Renal cortex interstitium (tissue), 11 donors: ENCODE data around the gene FSIP2. TPM values are rescaled to one million over a fixed set of nuclear protein-coding genes. Genes with fewer than 3 reads are reported as not detected.
"Not testable (repeated sequence)": the region's sequence is repeated elsewhere in the genome, so short reads cannot be mapped to it uniquely, and the experiment has no call there.

ENCODE experiments used
- DNase-seq, 11 donors: peaks; one replicate each; pipeline ENCODE4 v3.0.0-alpha.2; 2013; ENCODE audit warnings: low read depth in 9 of 11, low spot score in 4 of 11; ENCODE audit errors: extremely low read depth in 1 of 11
- polyA plus RNA-seq, 3 donors: library from polyadenylated mRNA; unstranded; fragments of 120-200 nt; gene quantifications; one replicate each; pipeline ENCODE4 v1.2.1, GENCODE V29; 2013; ENCODE audit not compliant: insufficient read length in 3 of 3

The FSIP2 gene
- polyA plus RNA-seq, 3 donors, result 2.1 to 5.2 (median 3.0) TPM

- DNase-seq, result no peak
Measured at GRCh38 chr2:185796758-185797157, 58.2 kb downstream of the FSIP2 start.

GRCh38 chr2:185802926-185803325 lies 64.3 kb downstream of the FSIP2 start:
- DNase-seq, result no peak

GRCh38 chr2:185806783-185807182 lies 68.2 kb downstream of the FSIP2 start:
- DNase-seq, result no peak

- no peak for DNase-seq
Measured at GRCh38 chr2:185807351-185807750, 68.7 kb downstream of the FSIP2 start.

- no peak for DNase-seq
Measured at GRCh38 chr2:185811580-185811979, 73.0 kb downstream of the FSIP2 start.

GRCh38 chr2:185813707-185814106 lies 75.1 kb downstream of the FSIP2 start:
- no peak for DNase-seq

- DNase-seq, result no peak
Measured at GRCh38 chr2:185817991-185818390, 79.4 kb downstream of the FSIP2 start.

- no peak for DNase-seq
Measured at GRCh38 chr2:185821467-185821866, 82.9 kb downstream of the FSIP2 start.

- no peak for DNase-seq
Measured at GRCh38 chr2:185823773-185824172, 85.2 kb downstream of the FSIP2 start.

GRCh38 chr2:185825557-185825956 lies 87.0 kb downstream of the FSIP2 start:
- DNase-seq, result no peak

- no peak for DNase-seq
Measured at GRCh38 chr2:185828326-185828725, 89.7 kb downstream of the FSIP2 start.

- no peak for DNase-seq
Measured at GRCh38 chr2:185833864-185834263, 95.3 kb downstream of the FSIP2 start.

- DNase-seq, result no peak
Measured at GRCh38 chr2:185835974-185836373, 97.4 kb downstream of the FSIP2 start.

- DNase-seq, result no peak
Measured at GRCh38 chr2:185854885-185855284, 116.3 kb downstream of the FSIP2 start.

GRCh38 chr2:185857691-185858090 lies 119.1 kb downstream of the FSIP2 start:
- no peak for DNase-seq

- no peak for DNase-seq
Measured at GRCh38 chr2:185859506-185859905, 120.9 kb downstream of the FSIP2 start.

GRCh38 chr2:185860321-185860720 lies 121.7 kb downstream of the FSIP2 start:
- DNase-seq, result no peak

- DNase-seq, result no peak
Measured at GRCh38 chr2:185862657-185863398, 124.2 kb downstream of the FSIP2 start.

GRCh38 chr2:185864468-185865260 lies 126.1 kb downstream of the FSIP2 start:
- not testable (repeated sequence) for DNase-seq

- DNase-seq, result no peak
Measured at GRCh38 chr2:185875136-185875931, 136.7 kb downstream of the FSIP2 start.
